ENCODE measurements around the gene WWOX.

WWOX gene

DNA sequence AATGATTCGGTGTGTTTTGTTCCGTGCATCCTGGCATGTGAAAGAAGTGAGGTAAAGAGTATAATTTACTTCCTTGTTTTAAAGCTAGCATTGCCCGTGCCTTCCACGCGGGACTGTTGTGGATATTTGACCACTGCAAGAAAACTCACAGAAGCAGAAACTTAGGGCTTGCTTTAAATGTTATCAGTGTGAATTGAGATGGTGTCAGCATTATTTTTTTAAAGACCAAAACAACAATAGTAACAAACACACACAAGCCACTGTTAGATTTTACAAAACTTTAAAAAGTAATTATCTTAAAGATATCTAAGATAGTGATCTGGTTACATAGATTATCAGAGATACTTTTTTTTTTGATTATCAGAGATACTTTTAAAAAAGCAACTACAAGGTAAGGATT, 47.4 kb downstream of the WWOX start:
- DNase-seq (ENCODE audit: low read depth in 2 of 2), result no peak

DNA sequence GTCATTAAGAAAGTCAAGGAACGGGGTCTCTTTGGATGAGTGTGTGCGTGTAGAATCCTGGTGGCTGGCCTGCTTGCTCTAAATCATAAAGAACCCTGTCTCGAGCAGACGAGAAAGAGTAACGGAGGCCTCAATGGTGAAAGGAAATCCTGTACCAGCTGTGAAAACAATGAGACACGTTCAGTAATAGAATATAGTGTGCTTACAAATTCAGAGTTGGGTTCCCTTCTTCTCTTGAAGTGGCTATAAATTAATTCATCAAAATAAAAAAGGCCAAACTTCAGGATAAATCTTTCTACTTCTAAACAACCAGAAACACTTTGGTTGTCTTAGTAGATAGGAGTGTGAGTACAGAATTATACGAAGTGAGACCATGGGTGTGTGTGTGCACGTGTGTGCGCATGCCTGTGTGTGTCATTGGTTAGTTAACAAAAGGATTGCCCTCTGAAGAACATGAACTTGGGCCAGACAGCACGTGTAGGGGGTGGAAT, 48.5 kb downstream of the WWOX start:
- no peak for DNase-seq (ENCODE audit: low read depth in 2 of 2)

DNA sequence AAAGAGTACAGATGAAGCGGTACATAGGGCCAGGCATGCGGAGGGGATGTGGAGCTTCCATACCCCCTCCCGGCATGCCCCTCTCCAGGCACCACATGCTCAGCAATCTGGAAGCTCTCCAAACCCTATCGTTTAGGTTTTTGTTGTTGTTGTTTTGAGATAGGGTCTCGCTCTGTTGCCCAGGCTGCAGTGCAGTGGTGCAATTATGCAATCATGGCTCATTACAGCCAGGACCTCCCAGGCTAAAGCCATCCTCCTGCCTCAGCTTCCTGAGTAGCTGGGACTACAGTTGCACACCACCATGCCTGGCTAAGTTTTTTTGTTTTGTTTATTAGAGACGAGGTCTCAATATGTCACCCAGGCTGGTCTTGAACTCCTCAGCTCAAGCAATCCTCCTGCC, 50.8 kb downstream of the WWOX start:
- no peak for DNase-seq (ENCODE audit: low read depth in 2 of 2)

DNA sequence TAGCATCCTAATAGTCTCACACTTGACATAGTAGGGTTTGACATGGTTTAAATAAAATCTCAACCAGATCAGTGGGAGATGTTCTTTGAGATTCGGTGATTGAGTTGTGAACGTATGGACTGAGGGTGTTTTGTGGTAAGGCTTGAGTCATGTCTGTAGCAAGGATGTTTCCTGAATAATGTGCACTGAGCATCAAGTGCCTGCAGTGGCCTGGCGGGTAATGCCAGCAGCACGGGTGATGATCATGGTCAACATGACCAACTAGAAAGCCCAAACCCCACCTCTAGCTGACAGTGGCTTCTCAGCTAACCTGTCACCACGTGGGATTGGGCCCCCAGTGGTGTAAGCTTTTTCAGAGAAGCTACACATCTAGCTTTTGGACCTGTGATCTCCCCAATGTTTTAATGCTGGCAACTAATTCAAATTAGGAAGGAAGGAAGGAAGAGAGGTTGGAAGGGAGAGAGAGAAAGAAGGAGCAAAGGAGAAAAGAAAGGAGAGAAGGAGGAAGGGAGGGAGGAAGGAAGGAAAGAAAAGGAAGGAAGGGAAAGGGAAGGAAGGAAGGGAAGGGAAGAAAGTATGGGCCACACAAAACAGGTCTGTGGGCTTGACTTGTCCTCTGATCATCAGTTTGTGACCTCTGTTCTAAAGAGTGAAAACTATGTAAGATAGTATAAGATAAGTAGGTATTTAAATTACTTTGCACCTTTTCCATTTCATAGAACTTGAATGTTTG, 55.4 kb downstream of the WWOX start:
- no peak for DNase-seq (ENCODE audit: low read depth in 2 of 2)

DNA sequence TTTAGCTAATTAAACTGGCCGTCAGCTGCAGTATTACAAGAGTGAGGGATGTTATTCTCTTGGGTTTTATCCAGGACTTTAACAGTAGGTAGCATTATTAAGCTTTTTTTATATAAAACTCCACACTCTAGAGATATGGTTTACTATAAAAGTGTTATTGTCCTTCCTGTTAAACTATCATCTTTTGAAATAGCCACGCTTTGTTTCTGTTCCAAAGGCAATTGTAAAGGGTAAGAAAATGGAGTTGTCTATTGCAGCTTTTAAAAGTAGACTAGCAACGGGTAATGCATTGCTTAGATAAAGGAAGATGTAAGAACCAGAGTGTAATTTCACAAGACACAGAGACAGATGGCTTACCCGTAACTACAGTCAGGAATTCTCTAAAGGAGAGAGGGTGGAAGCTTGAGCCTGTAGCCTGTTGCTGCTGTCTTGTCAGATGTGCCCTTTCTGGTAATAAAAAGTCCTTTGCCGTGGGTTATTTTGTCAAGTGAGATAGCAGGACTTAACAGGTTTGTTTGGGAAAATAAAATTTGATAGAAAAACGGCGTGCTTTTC, 56.4 kb downstream of the WWOX start:
- DNase-seq (ENCODE audit: low read depth in 2 of 2), result no peak

DNA sequence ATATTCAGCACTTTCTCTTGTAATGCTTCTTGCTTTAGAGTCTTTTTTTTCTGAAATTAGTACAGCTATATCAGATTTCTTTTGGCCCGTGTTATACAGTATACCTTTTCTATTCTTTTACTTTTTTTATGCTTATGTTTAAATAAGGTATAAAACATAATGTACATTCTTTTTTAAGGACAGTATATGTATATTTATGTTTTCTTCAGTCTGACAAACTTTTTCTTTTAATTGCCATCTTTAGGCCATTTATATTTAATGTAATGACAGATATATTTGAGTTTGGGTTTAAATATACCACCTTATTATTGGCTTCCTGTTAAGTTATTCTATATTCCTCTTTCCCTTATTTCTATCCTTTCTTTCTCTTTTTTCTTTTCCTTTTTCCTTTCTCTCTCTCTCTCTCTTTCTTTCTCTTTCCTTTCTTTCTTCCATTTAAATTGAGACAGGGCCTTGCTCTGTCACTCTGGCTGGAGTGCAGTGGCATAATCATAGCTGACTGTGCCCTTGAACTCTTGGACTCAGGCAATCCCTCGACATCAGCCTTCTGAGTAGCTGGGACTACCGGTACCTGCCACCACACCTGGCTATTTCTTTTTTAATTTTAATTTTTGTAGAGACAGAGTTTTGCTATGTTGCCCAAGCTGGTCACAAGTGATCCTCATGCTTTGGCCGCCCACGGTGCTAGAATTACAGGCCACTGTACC, 61.7 kb downstream of the WWOX start:
- no peak for DNase-seq (ENCODE audit: low read depth in 2 of 2)

DNA sequence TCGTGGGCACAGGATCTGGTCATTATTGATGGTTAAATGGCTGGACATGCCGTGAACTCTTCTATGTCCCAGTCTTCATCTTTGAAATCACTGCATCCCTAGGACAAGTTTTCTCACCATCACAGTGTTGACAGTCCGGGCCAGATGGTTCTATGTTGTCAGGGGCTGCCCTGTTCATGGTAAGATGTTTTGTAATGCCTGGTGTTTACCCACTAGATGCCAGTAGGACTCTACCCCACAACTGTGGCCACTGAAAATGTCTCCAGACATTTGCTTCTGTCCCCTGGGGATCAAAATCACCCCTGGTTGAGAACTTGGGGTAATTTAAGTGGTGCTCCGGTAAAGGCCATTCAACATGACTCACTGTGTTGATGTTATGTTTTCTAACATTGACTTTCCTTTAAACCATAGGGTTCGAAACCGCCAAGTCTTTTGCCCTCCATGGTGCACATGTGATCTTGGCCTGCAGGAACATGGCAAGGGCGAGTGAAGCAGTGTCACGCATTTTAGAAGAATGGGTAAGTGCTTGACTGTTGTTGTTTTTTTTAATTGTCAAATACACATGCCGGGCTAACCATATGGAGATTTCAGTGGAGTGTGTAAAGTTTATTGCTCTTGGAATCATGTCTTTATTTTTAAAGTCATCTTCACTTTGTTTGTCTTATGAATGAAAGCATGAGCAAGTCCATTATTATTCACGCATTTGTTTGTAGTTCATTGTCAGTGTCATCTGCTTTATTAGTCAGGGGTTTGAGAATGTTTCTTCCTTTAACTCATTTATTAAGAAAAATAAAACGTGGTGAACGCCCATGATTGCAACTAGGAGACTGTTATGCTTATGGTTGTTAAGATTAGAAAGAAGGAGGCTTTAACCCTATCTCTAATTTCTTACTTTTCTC, 64.6 kb downstream of the WWOX start:
- DNase-seq (ENCODE audit: low read depth in 2 of 2), result no peak

DNA sequence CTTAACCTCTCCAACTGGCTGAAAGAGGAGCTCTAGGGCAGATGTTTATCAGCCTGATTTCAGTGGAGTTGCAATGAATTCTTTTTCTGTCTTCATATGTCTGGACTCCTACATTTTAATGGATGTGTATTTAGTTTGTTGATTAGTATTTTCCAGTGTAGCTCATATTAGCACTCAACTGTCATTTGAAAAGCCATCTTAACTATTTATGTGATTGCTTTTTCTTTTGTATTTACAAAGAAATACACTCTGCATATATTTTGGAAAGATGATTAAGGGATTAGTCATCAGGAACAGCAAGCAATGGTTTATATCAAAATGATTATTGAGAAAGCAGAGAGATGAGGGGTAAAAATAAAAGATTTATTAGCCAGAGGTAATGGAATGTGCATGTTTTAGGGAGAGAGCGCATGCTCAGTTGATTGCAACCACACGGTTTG, 71.1 kb downstream of the WWOX start:
- DNase-seq (ENCODE audit: low read depth in 2 of 2), result no peak

DNA sequence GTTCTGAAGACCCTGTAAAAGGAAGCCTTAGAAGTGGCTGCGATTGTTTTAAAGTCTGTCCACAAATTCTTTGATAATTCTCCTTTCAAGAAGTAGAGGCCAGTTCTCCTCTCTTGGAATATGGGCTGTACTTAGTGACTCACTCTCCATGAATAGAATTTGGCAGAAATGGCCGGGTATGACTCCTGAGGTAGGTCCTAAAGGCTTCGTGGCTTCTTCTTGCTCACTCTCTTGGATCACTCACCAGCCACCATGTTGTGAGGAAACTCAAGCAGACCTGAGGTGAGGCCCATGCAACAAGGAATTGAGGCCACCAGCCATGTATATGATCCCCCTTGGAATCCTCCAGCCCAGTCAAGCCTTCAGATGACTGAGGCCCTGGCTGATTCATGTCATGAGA, 75.8 kb downstream of the WWOX start:
- no peak for DNase-seq (ENCODE audit: low read depth in 2 of 2)

DNA sequence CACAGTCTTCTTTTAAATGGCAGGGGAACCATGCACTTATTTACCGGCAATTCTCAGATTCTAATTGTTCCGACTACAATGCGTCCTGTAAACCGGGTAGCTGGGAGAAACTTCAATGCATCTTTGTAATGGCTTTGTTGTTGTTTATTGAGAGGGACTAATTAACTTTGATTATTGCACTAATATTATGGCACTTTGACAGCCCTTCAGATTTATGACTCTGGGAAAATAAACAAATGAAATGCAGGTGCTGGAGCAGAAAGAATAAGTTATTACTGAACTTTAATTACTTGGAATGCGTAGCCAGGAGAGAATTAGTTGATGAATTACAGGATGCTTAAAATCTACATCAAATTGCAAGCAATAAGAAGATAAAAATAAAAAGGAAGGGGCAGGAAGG, 77.0 kb downstream of the WWOX start:
- no peak for DNase-seq (ENCODE audit: low read depth in 2 of 2)

DNA sequence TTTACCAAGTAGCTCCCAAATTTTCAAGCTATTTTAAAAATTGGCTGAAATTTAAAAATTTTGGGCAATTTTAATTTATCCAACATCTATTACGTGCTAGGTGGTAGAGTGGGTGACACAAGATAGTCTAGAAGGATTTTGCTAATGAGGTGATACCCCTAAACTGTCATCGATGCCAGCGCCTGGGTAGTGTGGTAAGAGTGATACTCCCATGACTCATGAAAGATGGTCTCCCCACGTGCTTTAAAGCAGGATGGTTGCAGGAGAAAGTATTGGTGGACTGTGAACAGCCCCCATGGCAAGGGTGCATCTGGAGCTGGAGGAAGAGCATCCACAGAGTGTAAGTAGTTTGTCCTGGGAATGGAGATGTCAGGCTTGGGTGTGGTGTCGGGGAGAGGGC, 77.8 kb downstream of the WWOX start:
- no peak for DNase-seq (ENCODE audit: low read depth in 2 of 2)

DNA sequence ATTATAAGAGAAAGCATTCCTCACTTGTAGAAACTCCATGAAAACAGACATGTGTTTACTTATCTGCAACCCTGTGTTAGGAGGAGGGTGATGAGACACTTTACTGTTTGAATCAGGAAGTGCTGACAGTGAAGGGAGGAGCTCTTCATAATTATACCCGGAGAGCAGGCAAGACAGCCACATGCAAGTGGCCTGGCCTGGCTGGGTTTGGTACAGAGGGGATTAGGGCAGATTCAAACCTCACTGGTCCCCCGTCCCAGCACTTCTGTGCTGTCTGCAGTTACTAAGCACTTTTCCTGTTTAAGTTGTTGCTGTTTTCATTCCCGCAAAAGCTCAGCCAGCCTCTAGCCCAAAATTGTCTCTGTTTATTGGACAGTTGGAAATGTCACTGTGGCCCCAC, 78.5 kb downstream of the WWOX start:
- DNase-seq (ENCODE audit: low read depth in 2 of 2), result no peak

DNA sequence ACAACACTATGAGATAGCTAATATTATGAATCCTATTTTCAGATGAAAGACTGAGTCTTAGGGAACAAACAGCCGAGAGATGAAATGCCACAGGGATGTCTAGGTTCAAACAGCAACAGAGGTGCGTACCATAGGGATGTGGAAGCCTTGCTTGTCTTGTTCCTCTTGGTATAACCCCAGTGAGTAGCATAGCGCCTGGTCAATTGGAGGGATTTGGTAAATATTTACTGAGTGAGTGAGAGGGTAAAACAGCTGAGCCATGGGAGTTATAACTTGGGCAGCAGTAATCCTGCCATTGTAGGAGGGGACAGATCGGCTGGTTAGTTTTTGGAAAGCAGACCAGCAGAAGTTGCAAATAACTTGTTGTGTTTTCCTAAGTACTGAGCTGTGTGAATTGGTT, 80.2 kb downstream of the WWOX start:
- DNase-seq (ENCODE audit: low read depth in 2 of 2), result no peak

DNA sequence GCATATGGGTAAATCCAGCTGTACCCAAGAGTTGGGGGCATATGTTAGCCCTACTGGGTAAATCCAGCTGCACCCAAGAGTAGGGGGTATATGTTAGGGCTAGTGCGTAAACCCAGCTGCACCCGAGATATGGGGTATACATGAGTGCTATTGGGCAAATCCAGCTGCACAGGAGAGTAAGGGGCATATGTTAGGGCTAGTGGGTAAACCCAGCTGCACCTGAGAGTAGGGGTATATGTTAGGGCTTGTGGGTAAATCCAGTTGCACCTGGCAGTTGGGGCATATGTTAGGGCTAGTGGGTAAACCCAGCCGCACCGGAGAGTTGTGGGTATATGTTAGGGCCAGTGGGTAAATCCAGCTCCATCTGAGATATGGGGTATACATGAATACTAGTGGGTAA, 80.9 kb downstream of the WWOX start:
- DNase-seq (ENCODE audit: low read depth in 2 of 2), result no peak

DNA sequence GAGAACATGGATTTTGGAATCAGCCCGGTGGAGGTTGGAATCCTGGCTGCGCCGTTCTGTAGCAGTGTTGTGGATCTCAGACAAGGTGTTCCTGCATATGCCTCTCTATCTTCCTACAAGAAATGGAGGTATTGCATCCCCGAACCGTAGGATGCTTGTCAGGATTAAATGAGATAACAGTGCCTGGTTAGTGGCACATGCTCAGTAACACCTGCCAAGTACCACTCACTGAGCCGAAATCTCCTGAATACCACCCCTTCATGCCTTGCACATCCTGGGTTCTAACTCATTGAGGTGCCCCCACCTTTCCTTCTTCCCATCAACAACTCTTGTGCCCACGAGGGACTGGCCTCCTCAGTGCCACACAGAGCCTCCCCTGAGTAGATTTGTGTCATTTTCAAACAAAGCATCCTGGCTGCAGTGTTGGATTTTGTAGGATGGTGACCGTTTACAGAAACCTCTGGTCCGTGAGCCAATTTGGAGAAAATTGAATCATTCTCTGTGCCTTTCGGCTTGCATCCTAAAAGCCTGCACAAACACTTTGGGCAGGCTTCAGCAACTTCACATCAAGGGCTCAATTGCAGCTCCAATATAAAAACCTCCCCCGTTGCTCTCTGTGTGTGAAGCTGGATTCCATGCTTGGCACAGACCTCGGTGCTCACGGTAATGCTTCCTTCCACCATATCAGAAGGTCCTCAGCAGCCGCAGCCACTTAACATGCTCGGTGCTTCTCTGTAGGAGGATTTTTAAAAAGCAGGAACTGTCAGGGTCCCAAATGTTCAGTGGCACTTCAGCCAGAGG, 84.2 kb downstream of the WWOX start:
- DNase-seq (ENCODE audit: low read depth in 2 of 2), result no peak

DNA sequence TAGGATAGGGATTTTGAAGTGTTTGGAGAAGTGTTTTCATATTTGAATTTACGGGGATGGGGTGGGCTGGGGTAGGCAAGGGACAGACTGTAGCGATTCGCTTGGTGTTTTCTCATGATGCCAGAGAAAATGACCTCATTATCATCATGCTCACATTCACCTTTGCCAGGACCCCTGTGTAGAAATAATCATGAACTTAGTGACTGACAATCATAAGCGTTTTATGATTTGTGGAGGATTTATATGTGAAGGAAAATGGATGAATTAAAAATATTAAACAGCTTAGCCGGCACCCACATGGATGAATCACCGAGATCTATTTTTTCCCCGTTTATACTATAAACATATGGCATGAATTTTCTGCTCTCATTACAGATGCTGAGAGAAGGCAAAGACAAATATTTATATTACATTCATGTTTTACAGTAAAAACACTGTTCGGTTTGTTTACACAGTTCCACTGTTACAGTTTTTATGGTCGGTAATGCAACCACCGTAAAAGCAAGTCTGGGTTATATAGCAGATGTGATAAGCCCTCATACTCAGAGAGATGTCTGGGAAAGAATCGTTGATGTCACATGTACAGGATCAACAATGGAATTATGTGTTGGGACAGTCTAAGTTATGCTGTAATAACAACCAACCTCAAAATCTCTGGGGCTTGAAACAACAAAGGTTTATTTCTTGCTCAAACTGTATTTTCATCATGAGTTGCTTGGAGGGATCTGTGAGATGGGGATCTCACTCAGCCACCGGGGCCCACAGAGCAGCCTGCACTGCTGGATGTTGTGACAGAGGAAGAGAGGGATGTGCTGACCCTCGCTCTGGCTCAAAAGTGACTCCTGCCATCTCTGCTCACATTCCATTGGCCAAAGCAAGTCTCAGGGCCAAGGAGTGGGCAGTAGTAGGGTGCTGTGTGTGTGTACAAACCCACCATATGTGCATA, 85.1 kb downstream of the WWOX start:
- DNase-seq (ENCODE audit: low read depth in 2 of 2), result no peak

DNA sequence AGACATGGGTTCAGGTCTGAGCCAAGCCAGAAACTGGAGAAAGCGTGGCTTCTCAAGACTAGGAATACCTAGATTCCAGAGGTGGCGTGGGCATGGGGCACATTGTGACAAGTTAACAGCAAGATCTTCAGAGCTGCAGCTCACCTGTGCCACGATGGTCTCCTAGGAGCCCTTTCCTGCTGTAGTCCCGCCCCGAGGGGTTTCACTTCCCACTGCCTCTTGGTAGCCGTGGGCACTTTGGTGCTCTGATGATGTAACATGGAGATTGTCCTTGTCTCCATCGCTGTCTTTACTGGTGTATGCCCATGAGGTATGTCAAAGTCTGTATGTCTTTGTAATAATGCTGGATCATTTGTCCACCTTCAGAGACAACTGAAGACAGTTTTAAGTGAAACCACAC, 89.7 kb downstream of the WWOX start:
- no peak for DNase-seq (ENCODE audit: low read depth in 2 of 2)

DNA sequence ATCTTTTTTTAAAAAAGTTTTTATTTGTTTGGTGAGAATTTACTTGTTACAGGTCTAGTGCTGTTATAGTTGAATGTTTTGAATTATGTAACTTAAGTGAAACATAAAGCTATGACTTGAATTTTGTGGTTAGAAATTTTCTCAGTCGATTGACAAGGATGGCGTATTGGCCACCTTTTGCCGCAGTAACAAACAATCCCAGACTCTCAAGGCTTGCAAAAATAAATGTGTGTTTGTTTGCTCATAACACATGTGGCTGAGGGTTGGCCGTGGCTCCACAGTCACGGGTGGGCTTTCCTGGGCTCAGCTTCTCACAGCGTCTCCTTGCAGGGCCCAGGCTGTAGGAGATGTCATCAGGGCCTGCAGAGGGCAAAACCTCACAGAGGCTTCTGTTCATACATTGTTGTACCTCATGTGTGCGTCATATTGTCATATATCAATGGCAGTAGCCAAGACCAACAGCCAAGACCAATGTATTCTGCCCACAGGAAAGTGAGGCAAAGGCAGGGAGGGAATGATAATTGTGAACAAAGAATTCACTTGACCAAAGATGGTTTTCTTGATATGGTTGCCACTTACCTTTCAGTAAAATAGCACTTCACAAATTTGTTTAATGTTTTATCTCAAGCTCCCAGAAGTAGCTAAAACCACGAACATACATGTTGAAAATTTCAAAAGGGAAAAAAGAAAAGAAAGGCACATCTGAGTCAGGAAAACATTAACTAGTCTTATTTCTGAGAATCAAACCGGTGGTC, 93.5 kb downstream of the WWOX start:
- no peak for DNase-seq (ENCODE audit: low read depth in 2 of 2)

DNA sequence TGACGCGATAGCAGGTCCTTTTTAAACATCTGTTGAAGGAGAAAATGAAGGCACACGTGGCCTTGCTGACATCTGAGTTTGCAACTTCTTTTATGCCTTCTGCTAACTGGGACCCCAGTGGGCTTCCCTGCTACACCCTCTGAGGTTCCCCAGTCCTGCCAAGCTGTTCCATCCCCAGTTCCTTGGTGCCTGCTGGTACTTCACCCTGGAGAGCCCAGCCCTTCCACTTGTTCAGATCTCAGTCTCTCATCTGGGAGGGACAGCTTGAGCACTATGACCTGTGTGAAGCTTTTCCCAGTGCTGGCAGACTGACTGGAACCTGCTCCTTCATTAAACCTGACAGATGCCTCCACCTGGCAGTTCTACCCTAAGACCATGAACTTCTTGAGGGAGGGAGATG, 95.5 kb downstream of the WWOX start:
- DNase-seq (ENCODE audit: low read depth in 2 of 2), result no peak
